Fibroblast of lung (primary cell): ENCODE results near the gene FUT8. TPM values are rescaled to one million over a fixed set of nuclear protein-coding genes. Genes with fewer than 3 reads are reported as not detected.

Experiments
- DNase-seq, 2 donors: peaks; one replicate each; pipeline versions ENCODE4 v3.0.0 to v3.0.0-alpha.2; 2010; ENCODE audit warnings: low read depth in 2 of 2
- H2AFZ ChIP-seq: 2 replicates; pipeline ENCODE4 v1.5.1; 2012; ENCODE audit warnings: low read length, control low read depth, inconsistent platforms
- H3K27ac ChIP-seq: 2 replicates; pipeline ENCODE4 v1.5.1; 2011; ENCODE audit warnings: low read length, control low read depth; ENCODE audit not compliant: insufficient read depth
- H3K27me3 ChIP-seq: 2 replicates; pipeline ENCODE4 v1.5.1; 2011; ENCODE audit warnings: mild to moderate bottlenecking, low read length; ENCODE audit not compliant: control insufficient read depth, insufficient read depth
- H3K36me3 ChIP-seq: 2 replicates; pipeline ENCODE4 v1.5.1; 2011; ENCODE audit warnings: low read length; ENCODE audit not compliant: control insufficient read depth, insufficient read depth
- H3K4me1 ChIP-seq: 2 replicates; pipeline ENCODE4 v1.5.1; 2011; ENCODE audit warnings: low read length; ENCODE audit not compliant: control insufficient read depth, insufficient read depth; ENCODE audit errors: extremely low read depth
- H3K4me2 ChIP-seq: 2 replicates; pipeline ENCODE4 v1.5.1; 2011; ENCODE audit warnings: low read length, control low read depth; ENCODE audit not compliant: insufficient read depth; ENCODE audit errors: extremely low read depth
- H3K4me3 ChIP-seq, 4 experiments: fragments of 200-600 bp in 1 of 4; sonication (generic) in 1 of 4; replicated peaks in 1 of 4; 2 replicates each; pipeline ENCODE4 v1.5.1; 2011 to 2016; ENCODE audit warnings: low read length in 4 of 4, low read depth in 3 of 4, mild to moderate bottlenecking in 3 of 4, control low read depth in 2 of 4, inconsistent platforms in 1 of 4, mixed read lengths in 1 of 4; ENCODE audit not compliant: insufficient read depth in 1 of 4; ENCODE audit errors: control extremely low read depth in 1 of 4
- H3K79me2 ChIP-seq: 2 replicates; pipeline ENCODE4 v1.5.1; 2012; ENCODE audit warnings: mild to moderate bottlenecking, low read length, inconsistent platforms; ENCODE audit not compliant: control insufficient read depth, insufficient read depth
- H3K9ac ChIP-seq: 2 replicates; pipeline ENCODE4 v1.5.1; 2011; ENCODE audit warnings: mild to moderate bottlenecking, low read length, control low read depth; ENCODE audit not compliant: insufficient read depth
- H3K9me3 ChIP-seq: 2 replicates; pipeline ENCODE4 v1.5.1; 2012; ENCODE audit warnings: low read depth, low read length; ENCODE audit not compliant: control insufficient read depth, insufficient read depth
- H4K20me1 ChIP-seq: 2 replicates; pipeline ENCODE4 v1.5.1; 2011; ENCODE audit warnings: low read length; ENCODE audit not compliant: control insufficient read depth, insufficient read depth; ENCODE audit errors: extremely low read depth
- EZH2 ChIP-seq: IDR thresholded peaks from 2 replicates; pipeline ENCODE4 v1.5.1; 2012; ENCODE audit warnings: low read length, control low read depth, mild to moderate bottlenecking; ENCODE audit errors: missing control alignments
- polyA plus RNA-seq, 2 donors: library from polyadenylated mRNA; depleted of rRNA in 1 of 2; stranded (reverse) in 1 of 2; unstranded in 1 of 2; fragments of >200 nt; gene quantifications; 2 replicates each; pipeline ENCODE4 v1.2.1, GENCODE V29; 2011 to 2012; ENCODE audit warnings: missing spikeins in 1 of 2
- total RNA-seq: library from RNA; depleted of rRNA; stranded (reverse); fragments of >200 nt; gene quantifications from 2 replicates; pipeline ENCODE4 v1.2.1, GENCODE V29; 2014
- TF ChIP-seq, protein P1 (sequence below), 2 donors: IDR thresholded peaks in 1 of 2; conservative IDR thresholded peaks in 1 of 2; 1 replicate in 1 of 2; 2 replicates in 1 of 2; pipeline ENCODE4 v1.5.1; 2011 to 2012; ENCODE audit warnings: low read length in 2 of 2, control low read depth in 1 of 2, inconsistent platforms in 1 of 2, low read depth in 1 of 2, mild to moderate bottlenecking in 1 of 2

Gene FUT8
- total and polyA plus RNA-seq, 2 donors (not counting 1 experiment from before 2014, with no cell fraction given), result 51.4 to 95.8 TPM

DNA sequence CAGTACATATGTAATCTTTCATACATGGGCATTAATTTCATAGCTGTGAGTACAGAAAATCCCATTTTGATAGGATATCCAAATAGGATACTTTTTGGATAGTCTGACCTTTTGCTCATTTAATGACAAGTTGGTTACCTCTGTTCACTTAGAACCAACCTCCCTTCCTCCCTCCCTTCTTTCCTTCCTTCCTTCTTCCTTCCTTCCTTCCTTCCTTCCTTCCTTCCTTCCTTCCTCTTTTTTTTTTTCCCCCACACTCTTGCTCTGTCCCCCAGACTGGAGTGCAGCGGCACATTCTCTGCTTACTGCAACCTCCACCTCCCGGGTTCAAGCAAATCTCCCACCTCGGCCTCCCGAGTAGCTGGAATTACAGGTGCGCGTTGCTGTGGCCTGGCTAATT is 162.9 kb downstream of the FUT8 start:
- Histone ChIP-seq H3K9ac (no peak overlapping the region), H2AFZ (no peak overlapping the region), H3K79me2 (no peaks in the 10 kb centered on the region), H3K4me1 (no peaks in the 10 kb centered on the region), H3K36me3 (no peaks in the 10 kb centered on the region), H3K4me3 (no peak overlapping the region), H4K20me1 (no peaks in the 10 kb centered on the region), H3K27ac (no peak overlapping the region), H3K4me2 (no peak overlapping the region), H3K27me3 (no peaks in the 10 kb centered on the region), H3K9me3 (no peaks in the 10 kb centered on the region)
- TF ChIP-seq, protein P1, sequence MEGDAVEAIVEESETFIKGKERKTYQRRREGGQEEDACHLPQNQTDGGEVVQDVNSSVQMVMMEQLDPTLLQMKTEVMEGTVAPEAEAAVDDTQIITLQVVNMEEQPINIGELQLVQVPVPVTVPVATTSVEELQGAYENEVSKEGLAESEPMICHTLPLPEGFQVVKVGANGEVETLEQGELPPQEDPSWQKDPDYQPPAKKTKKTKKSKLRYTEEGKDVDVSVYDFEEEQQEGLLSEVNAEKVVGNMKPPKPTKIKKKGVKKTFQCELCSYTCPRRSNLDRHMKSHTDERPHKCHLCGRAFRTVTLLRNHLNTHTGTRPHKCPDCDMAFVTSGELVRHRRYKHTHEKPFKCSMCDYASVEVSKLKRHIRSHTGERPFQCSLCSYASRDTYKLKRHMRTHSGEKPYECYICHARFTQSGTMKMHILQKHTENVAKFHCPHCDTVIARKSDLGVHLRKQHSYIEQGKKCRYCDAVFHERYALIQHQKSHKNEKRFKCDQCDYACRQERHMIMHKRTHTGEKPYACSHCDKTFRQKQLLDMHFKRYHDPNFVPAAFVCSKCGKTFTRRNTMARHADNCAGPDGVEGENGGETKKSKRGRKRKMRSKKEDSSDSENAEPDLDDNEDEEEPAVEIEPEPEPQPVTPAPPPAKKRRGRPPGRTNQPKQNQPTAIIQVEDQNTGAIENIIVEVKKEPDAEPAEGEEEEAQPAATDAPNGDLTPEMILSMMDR (conservative IDR thresholded peaks at IDR 0.05 in 1 of 2, IDR thresholded peaks at IDR 0.05 in 1 of 2; ENCODE audit: low read depth in 1 of 2, low read length in 2 of 2), result no peak
- no peak for TF ChIP-seq EZH2
- DNase-seq, result no peak

DNA sequence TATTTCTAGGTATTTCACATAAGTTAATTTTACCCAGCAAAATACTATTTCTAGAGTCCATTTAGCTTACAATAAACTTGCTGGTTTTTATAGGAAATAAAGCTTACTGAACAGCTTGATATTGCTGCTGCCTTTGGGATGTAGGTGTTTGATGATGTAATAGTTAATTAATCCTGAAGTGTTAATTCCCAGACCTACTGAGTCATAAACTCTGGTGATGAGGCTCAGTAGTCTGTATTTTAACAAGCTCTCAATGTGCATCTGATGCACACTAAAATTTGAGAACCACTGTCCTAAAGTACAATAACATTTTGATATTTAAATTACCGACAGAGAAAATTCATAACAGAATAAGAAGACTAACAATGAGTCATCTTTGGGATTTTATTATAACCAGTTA is 168.4 kb downstream of the FUT8 start:
- Histone ChIP-seq H3K4me2 (no peak overlapping the region), H4K20me1 (no peaks in the 10 kb centered on the region), H2AFZ (no peak overlapping the region), H3K9me3 (no peaks in the 10 kb centered on the region), H3K36me3 (no peaks in the 10 kb centered on the region), H3K9ac (no peak overlapping the region), H3K27me3 (no peaks in the 10 kb centered on the region), H3K4me3 (no peak overlapping the region), H3K4me1 (no peaks in the 10 kb centered on the region), H3K27ac (no peak overlapping the region), H3K79me2 (no peaks in the 10 kb centered on the region)
- no peak for DNase-seq
- TF ChIP-seq EZH2, result no peak
- TF ChIP-seq, protein P1 (conservative IDR thresholded peaks at IDR 0.05 in 1 of 2, IDR thresholded peaks at IDR 0.05 in 1 of 2; ENCODE audit: low read depth in 1 of 2, low read length in 2 of 2), result no peak

- Histone ChIP-seq H3K36me3 (no peaks in the 10 kb centered on the region), H3K79me2 (no peaks in the 10 kb centered on the region), H3K27ac (no peak overlapping the region), H3K9me3 (no peaks in the 10 kb centered on the region), H2AFZ (no peak overlapping the region), H4K20me1 (no peaks in the 10 kb centered on the region), H3K9ac (no peak overlapping the region), H3K4me3 (no peak overlapping the region), H3K4me2 (no peak overlapping the region), H3K4me1 (no peaks in the 10 kb centered on the region), H3K27me3 (no peaks in the 10 kb centered on the region)
- TF ChIP-seq, protein P1 (conservative IDR thresholded peaks at IDR 0.05 in 1 of 2, IDR thresholded peaks at IDR 0.05 in 1 of 2; ENCODE audit: low read depth in 1 of 2, low read length in 2 of 2), result no peak
- no peak for TF ChIP-seq EZH2
- DNase-seq, result no peak
Measured at GRCh38 chr14:65581378-65581777, 168.8 kb downstream of the FUT8 start.
